Astrocyte (in vitro differentiated cells and primary cell): Measurements from ENCODE around the gene MROH7. TPM values are rescaled to one million over a fixed set of nuclear protein-coding genes. Genes with fewer than 3 reads are reported as not detected.

Experiments used
- DNase-seq: peaks from one replicate; pipeline ENCODE4 v3.0.0-alpha.2; 2010; ENCODE audit warnings: low read depth
- FAIRE-seq: peaks from 2 replicates; lab custom pipeline; 2011; peaks lifted over from hg19 to GRCh38; lab: Jason Lieb, UNC
- H2AFZ ChIP-seq: 2 replicates; pipeline ENCODE4 v1.6.0; 2012; ENCODE audit warnings: low read depth, low read length, inconsistent platforms
- H3K27ac ChIP-seq: 2 replicates; pipeline ENCODE4 v1.5.1; 2011; ENCODE audit warnings: low read depth, low read length, inconsistent platforms
- H3K27me3 ChIP-seq: 2 replicates; pipeline ENCODE4 v1.6.0; 2011; ENCODE audit warnings: low read length, inconsistent platforms; ENCODE audit not compliant: insufficient read depth
- H3K36me3 ChIP-seq: 2 replicates; pipeline ENCODE4 v1.5.1; 2011; ENCODE audit warnings: low read length, inconsistent platforms; ENCODE audit not compliant: insufficient read depth
- H3K4me1 ChIP-seq: 2 replicates; pipeline ENCODE4 v1.5.1; 2011; ENCODE audit warnings: low read length, inconsistent platforms; ENCODE audit not compliant: insufficient read depth
- H3K4me2 ChIP-seq: 2 replicates; pipeline ENCODE4 v1.6.0; 2012; ENCODE audit warnings: low read length, inconsistent platforms
- H3K4me3 ChIP-seq: 2 replicates; pipeline ENCODE4 v1.5.1; 2011; ENCODE audit warnings: low read depth, mild to moderate bottlenecking, low read length, inconsistent platforms; ENCODE audit not compliant: insufficient read depth
- H3K79me2 ChIP-seq: 2 replicates; pipeline ENCODE4 v1.6.0; 2012; ENCODE audit warnings: mild to moderate bottlenecking, low read length, inconsistent platforms; ENCODE audit not compliant: insufficient read depth
- H3K9ac ChIP-seq: 2 replicates; pipeline ENCODE4 v1.6.0; 2012; ENCODE audit warnings: mild to moderate bottlenecking, low read length, inconsistent platforms
- H3K9me3 ChIP-seq: 2 replicates; pipeline ENCODE4 v1.5.1; 2012; ENCODE audit warnings: low read depth, mild to moderate bottlenecking, low read length, inconsistent platforms; ENCODE audit not compliant: insufficient read depth
- H4K20me1 ChIP-seq: 2 replicates; pipeline ENCODE4 v1.6.0; 2012; ENCODE audit warnings: low read length, inconsistent platforms; ENCODE audit not compliant: insufficient read depth
- H3K27ac Mint-ChIP-seq: one replicate; pipeline ENCODE4 v1.8.0; 2021; ENCODE audit warnings: mild to moderate bottlenecking, mixed read lengths; ENCODE audit not compliant: unreplicated experiment
- H3K27me3 Mint-ChIP-seq: one replicate; pipeline ENCODE4 v1.8.0; 2021; ENCODE audit warnings: low read depth, mixed read lengths; ENCODE audit not compliant: unreplicated experiment
- H3K36me3 Mint-ChIP-seq: one replicate; pipeline ENCODE4 v1.8.0; 2021; ENCODE audit warnings: low read depth, mixed read lengths; ENCODE audit not compliant: unreplicated experiment
- H3K4me1 Mint-ChIP-seq: one replicate; pipeline ENCODE4 v1.8.0; 2021; ENCODE audit warnings: low read depth, mixed read lengths; ENCODE audit not compliant: unreplicated experiment
- H3K4me3 Mint-ChIP-seq: one replicate; pipeline ENCODE4 v1.8.0; 2021; ENCODE audit warnings: mild to moderate bottlenecking, moderate library complexity, mixed read lengths; ENCODE audit not compliant: unreplicated experiment
- H3K9me3 Mint-ChIP-seq: one replicate; pipeline ENCODE4 v1.8.0; 2021; ENCODE audit warnings: mild to moderate bottlenecking, mixed read lengths; ENCODE audit not compliant: unreplicated experiment
- CTCF ChIP-seq: IDR thresholded peaks from 2 replicates; pipeline ENCODE4 v1.5.1; 2011; ENCODE audit warnings: low read depth, mild to moderate bottlenecking, inconsistent platforms, low read length, moderate library complexity; ENCODE audit not compliant: insufficient read depth
- EZH2 ChIP-seq: IDR thresholded peaks from 2 replicates; pipeline ENCODE4 v1.6.1; 2012; ENCODE audit warnings: mild to moderate bottlenecking, low read length, inconsistent platforms; ENCODE audit not compliant: insufficient read depth
- total RNA-seq: library from RNA; stranded (reverse); gene quantifications from 2 replicates; pipeline ENCODE4 v1.2.1, GENCODE V29; 2021

MROH7 gene
- total RNA-seq, 1 donor from 2014 or later: not detected

GRCh38 chr1:54678776-54679643 is 37.4 kb downstream of the MROH7 start:
- no peaks in the 10 kb centered on the region for H4K20me1 ChIP-seq
- peaks cover 18% of the 10 kb centered on the region for H3K27me3 Mint-ChIP-seq
- TF ChIP-seq CTCF (no peak), EZH2 (no peak)
- no peaks in the 10 kb centered on the region for H3K9me3 ChIP-seq
- no peaks in the 10 kb centered on the region for H3K36me3 ChIP-seq
- FAIRE-seq: no peak
- H3K27me3 ChIP-seq: peaks cover 20% of the 10 kb centered on the region
- no peak overlapping the region for H3K27ac Mint-ChIP-seq
- DNase-seq: no peak
- H3K9me3 Mint-ChIP-seq: no peaks in the 10 kb centered on the region
- H3K9ac ChIP-seq: no peak overlapping the region
- no peaks in the 10 kb centered on the region for H3K4me1 ChIP-seq
- no peak overlapping the region for H3K4me2 ChIP-seq
- H3K79me2 ChIP-seq: no peaks in the 10 kb centered on the region
- H3K36me3 Mint-ChIP-seq: peaks cover 2% of the 10 kb centered on the region
- H3K4me3 Mint-ChIP-seq: no peak overlapping the region
- H2AFZ ChIP-seq: no peak overlapping the region
- no peak overlapping the region for H3K4me3 ChIP-seq
- no peaks in the 10 kb centered on the region for H3K4me1 Mint-ChIP-seq
- H3K27ac ChIP-seq: no peak overlapping the region

GRCh38 chr1:54679706-54680105 is 38.1 kb downstream of the MROH7 start:
- Histone ChIP-seq H3K79me2 (no peaks in the 10 kb centered on the region), H3K4me2 (no peak overlapping the region), H3K9me3 (no peaks in the 10 kb centered on the region), H2AFZ (no peak overlapping the region), H3K27me3 (peaks cover 24% of the 10 kb centered on the region), H3K27ac (no peak overlapping the region), H3K36me3 (no peaks in the 10 kb centered on the region), H3K4me3 (no peak overlapping the region), H4K20me1 (no peaks in the 10 kb centered on the region), H3K4me1 (no peaks in the 10 kb centered on the region), H3K9ac (no peak overlapping the region)
- Mint-ChIP-seq H3K27ac (no peak overlapping the region), H3K27me3 (peaks cover 24% of the 10 kb centered on the region), H3K9me3 (no peaks in the 10 kb centered on the region), H3K4me1 (no peaks in the 10 kb centered on the region), H3K4me3 (no peak overlapping the region), H3K36me3 (peaks cover 2% of the 10 kb centered on the region)
- FAIRE-seq: no peak
- TF ChIP-seq CTCF: no peak
- TF ChIP-seq EZH2: no peak
- DNase-seq: no peak

GRCh38 chr1:54680387-54680786 is 38.8 kb downstream of the MROH7 start:
- no peak overlapping the region for H3K4me2 ChIP-seq
- H3K9me3 Mint-ChIP-seq: no peaks in the 10 kb centered on the region
- H3K27me3 ChIP-seq: peaks cover 24% of the 10 kb centered on the region
- H3K79me2 ChIP-seq: no peaks in the 10 kb centered on the region
- FAIRE-seq (no peak), DNase-seq (no peak)
- no peak overlapping the region for H3K27ac Mint-ChIP-seq
- H3K9ac ChIP-seq: no peak overlapping the region
- H3K4me1 ChIP-seq: no peaks in the 10 kb centered on the region
- H3K27ac ChIP-seq: no peak overlapping the region
- H3K4me3 Mint-ChIP-seq: no peak overlapping the region
- no peak overlapping the region for H3K4me3 ChIP-seq
- H3K27me3 Mint-ChIP-seq: peaks cover 28% of the 10 kb centered on the region
- no peaks in the 10 kb centered on the region for H3K9me3 ChIP-seq
- H4K20me1 ChIP-seq: no peaks in the 10 kb centered on the region
- no peaks in the 10 kb centered on the region for H3K4me1 Mint-ChIP-seq
- no peaks in the 10 kb centered on the region for H3K36me3 Mint-ChIP-seq
- H3K36me3 ChIP-seq: no peaks in the 10 kb centered on the region
- no peak overlapping the region for H2AFZ ChIP-seq
- TF ChIP-seq CTCF: no peak
- no peak for TF ChIP-seq EZH2
